NCI-H460 (cell line): ENCODE results near the gene GNAI2. TPM values are rescaled to one million over a fixed set of nuclear protein-coding genes. Genes with fewer than 3 reads are reported as not detected.
A peak's percentile ranks its signal among the peaks of the same experiment; 100 is the strongest.
"Not testable (repeated sequence)": the region's sequence is repeated elsewhere in the genome, so short reads cannot be mapped to it uniquely, and the experiment has no call there.

Source experiments
- DNase-seq: peaks from one replicate; pipeline ENCODE4 v3.0.0-alpha.2; 2016; ENCODE audit warnings: low read depth; ENCODE audit errors: extremely low read depth
- total RNA-seq: library from RNA; depleted of rRNA; stranded (reverse); fragments of >200 nt; shearing (Covaris generic); gene quantifications from 2 replicates; pipeline ENCODE4 v1.2.3, GENCODE V29; 2014

The GNAI2 gene
- total RNA-seq, 1 experiment from 2014 or later: 45.5 TPM

DNA sequence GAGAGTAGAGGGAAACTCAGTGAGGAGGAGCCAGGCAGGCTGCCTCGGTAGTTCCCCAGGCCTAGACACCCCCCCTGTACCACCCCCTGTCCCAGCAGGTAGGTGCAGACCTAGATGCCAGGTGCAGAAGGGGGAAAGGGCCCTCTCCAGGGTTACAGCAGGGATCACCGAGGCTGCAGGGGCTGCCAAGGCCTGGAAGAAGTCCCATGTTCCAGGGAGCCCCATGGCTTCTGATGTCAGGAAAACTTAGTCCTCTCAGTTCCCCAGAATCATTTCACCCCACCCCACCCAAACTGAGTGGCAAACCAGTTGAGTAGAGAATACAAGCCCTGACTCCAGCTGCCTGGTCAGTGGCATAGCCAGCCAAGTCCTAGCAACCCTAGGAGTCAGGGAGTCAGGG lies 25.5 kb downstream of the GNAI2 start:
- no peak for DNase-seq

DNA sequence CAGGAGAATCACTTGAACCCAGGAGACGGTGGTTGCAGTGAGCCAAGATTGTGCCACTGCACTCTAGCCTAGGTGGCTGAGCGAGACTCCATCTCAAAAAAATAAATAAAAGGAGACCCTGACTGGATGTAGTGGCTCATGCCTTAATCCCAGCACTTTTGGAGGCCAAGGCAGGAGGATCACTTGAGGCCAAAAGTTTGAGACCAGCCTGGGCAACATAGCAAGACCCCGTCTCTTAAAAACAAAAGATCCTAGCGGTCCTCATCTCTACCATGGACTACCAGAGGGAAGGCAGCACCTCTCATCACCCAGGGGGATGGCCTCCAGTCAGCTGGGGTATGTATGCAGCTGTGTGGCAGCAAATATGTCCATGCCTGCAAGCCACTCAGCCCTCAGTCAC lies 26.2 kb downstream of the GNAI2 start:
- not testable (repeated sequence) for DNase-seq

DNA sequence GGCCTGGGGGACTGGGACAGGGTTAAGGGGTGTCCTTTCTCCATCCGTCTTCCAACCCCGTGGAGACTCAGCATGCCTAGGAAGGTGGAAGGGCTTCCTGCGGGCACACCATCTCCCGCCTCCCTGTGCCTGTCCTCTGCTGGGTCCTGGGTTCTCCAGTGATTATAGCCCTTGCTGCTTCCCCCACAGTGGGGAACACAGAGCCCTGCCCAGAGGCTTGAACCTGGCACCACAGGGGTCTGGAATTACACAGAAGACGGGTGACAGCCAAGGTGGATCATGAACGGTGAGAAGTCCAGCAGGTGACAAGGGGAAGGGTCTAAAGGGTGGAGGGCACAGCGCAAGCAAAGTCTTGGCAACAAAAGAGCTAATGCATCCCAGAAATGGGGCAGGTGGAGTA lies 26.8 kb downstream of the GNAI2 start:
- DNase-seq: no peak

DNA sequence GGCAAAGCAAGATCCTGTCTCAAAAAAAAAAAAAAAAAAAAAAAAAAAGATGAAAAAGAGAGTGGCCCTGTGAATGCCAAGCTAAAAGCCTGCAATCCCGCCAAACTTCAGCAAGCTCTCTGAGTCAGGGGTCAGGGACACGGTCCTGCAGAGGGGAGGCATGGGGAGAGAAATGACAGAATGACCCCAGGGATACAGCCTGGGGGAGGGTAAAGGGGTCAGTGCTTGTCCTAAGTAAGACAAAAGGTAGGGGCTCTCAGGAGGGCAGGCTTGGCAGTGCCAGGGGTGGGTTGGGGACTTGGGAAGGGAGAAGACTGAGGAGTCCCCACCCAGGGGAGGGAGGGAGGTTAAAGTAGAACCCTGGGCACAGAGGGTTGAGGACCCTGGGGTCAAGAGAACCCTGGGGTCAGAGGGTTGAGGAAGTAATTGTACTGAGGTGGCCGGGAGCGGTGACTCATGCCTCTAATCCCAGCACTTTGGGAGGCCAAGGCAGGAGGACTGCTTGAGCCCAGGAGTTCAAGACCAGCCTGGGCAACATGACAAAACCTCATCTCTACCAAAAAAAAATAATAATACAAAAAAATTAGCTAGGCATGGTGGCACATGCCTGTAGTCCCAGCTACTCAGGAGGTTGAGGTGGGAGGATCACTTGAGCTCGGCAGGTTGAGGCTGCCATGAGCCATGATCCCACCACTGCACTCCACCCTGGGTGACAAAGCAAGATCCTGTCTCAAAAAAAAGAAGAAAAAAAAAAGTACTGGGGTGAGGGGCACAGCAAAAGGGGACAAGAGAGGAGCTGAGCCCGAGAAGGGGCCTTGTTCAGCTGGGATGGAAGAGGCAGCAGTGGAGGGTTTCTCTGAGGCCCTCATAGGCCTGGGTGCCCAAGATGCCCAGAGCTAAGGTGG lies 27.7 kb downstream of the GNAI2 start:
- DNase-seq: no peak

DNA sequence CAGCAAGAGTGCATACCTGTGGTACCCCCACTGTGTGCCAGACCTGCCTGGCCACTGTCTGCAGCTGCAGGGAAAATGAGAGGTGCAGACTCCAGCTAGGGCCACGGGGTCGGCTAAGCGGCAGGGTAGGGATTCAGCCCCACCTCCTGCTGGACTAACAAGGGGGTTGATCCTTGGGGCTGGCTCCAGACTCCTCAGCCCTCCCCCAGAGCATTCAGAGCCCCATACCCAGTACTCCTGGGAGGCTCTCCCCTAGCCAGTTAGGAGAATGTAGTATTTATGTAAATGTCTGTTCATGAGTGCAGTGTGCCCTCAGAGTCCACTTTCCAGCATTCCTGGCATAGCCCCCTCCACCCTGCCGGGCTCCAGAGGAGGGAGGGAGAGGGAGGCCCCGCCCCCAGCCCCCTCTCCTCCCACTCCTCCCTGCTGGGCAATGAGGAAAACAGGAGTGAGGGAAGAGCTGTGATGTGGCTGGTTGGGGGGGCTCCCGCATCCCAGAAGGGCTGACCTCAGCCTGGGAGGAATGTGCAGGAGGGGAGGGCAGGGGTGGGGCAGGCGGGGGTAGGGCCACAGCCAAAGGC lies 28.5 kb downstream of the GNAI2 start:
- DNase-seq: no peak

DNA sequence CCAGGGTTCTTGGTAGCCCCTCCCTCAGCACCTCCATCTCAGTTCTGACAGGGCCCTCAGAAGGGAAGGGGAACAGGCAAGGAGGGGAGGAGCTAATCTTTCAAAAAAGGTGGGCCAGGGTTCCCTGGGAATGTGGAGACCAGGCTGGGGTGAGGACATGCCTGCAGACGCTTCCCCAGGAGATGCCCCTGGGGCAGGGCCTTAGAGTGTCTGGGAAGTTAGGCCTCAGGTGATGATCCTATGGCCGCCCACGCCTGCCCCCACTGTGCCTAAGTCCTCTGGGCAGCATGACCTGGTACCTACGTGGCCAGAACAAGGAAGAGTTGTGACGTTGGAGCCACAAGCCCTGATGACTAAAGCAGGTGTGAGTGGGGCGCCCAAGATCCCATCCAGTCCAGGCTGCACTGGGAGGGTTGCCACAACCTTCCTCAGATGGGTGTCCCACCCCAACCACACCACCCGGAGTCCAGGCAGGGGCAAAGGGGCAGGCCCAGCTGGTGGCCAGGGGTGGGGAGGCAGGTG lies 29.0 kb downstream of the GNAI2 start:
- no peak for DNase-seq

DNA sequence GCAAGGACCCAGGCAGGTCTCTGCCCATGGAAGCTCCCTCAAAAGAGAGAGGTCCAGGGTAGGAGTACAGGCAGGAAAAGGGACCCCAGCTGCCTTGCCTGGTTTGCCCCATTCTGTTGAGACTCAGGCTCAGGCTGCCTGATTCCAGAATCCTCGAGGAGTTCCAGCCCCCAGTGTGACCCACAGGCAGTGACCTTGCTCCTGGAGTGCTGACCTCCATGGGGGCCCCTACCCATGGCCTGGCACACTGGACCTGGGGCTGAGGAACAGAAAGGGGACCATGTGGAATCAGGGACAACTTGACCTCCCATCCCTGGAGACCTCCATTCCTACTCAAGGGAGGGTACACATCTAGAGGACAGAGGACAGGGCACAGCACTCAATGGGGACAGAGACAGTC lies 29.6 kb downstream of the GNAI2 start:
- no peak for DNase-seq

DNA sequence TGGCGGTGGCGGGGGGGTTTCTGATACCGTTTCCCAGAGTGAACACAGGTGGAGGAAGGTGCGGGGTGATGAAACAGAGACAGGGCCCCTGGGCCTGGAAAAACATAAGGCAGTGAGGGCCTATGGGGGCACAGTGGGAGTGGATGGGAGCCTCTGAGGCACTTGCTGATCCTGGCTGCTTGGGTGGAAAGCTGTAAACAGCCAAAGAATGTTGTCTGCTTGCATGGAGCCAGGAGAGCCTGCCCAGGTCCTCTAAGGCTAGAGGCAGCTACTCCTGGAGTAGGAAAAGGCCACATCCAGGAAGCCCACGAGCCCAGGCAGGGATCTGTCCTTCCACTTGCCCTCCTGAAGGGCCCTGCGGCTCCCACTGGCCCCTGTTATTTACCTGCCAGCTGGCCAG lies 30.0 kb downstream of the GNAI2 start:
- no peak for DNase-seq

DNA sequence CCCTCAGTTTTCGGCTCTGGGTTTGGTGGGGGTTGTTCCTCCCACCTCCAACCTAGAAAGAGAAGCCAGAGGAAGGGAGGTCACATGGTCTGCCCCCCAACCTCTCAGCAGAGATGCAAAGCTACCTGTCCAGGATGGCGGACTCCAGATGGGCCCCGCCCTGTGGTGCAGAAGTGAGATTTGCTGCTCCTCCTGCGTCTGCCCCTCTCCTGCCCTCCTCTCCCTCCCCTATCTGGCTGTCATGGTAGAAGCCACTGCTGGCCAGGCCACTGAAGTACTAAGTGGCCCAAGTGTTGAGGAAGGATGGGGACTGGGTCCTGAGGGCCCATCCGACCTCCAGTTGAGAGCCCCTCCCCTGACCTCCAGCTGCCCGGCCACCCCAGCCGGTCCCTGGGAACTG lies 30.8 kb downstream of the GNAI2 start:
- DNase-seq: no peak

DNA sequence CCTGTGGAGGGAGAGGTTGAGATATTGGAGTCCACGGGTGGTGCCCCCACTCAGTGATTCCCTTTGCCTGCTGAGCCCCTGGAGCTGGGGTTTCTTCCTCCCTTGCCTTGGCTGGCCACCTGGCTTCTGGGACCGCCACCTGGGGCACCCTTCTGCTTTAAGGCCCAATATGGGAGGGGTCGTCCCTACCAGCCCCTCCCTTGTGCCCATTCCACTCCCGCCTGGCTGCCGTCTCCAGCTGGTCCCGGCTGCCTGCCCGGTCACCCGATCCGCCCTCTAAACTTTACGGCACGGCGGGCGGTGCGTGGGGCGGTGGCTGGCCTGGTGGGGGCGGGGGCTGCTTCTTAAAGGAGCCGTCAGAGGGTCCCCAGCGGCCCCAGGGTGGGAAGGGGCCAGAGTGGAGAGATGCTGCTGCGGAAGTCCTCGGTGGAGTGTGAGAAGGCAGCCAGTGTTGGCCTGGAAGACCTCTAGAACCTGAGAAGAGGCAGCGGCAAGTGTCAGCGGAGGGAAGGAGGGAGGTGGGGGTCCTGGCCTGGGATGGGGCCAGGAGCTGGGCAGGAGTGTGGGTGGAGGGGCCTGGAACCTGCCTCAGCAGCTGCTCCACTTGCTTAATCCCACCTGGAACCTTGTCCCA lies 31.4 kb downstream of the GNAI2 start:
- DNase-seq: no peak

DNA sequence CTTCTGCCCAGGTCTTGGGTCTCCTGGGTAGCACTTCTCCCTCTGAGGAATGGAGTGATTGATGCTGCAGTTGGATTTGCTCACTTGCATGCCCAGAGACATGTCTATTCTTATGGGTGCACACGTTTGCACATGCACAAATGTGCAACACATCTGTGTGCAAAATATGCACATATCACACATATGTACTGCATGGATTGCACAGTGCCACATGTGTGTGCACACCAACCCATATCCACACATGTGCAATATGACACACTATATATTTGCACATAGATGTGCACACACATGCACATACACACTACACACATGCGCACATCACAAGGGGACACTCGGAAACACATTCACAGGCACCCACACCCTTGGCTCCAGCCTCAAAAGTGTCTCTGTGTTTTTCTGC lies 32.3 kb downstream of the GNAI2 start:
- no peak for DNase-seq

DNA sequence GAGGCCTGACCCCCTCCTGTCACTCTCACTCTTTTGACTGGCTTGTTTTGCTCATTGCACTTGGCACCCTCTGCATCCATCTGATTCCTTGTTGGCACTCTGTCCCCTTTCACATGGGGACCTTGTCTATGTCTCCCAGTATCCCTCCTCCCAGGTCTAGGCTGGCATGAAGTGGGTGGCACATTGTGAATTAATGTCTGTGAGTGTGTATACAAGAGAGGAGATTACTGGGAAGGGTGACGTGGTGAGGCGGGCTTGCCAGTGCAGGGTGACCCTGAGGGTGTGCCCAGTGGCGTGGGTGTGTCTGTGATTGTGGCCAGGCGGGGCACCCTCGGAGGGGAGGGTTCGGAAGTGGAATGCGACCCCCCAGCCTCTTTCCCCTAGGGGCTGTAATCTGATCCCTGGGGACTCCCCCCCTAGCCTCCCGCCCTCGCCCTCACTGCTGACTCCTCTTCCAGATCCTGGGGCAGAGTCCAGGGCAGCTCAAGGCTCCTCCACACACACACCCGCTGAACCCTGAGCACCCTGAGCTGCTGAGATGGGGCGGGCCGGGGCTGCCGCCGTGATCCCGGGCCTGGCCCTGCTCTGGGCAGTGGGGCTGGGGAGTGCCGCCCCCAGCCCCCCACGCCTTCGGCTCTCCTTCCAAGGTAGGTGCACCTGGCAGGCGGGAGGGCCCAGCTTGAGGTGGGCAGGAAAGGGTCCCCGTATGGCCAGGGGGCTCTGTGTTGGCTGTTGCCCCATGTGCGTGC lies 32.9 kb downstream of the GNAI2 start, which contains the start of gene SEMA3B:
TSS of gene SEMA3B (plus strand) at position 445 of the 749 bp plus-strand sequence. CDS start at position 539, 94 bp downstream.
- peak; percentile 41 for DNase-seq

DNA sequence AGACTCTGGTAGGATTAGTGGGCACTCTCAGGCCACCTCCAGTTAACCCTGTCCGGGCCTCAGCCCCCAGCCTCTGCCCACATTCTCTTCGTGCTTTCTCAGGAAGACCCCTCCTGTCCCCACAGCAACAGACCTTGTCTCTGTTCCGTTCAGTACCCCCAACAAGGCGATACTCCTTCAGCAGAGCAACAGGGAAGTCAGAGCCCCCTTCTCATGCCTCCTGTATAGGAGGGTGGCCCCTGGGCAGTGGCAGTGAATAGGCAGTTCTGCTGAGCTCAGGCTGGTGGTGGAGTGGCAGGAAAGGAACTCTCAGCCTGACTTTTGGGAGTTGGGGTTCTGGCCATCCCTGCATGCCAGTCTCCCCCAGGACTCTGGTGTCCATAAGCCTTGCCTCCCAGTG lies 33.5 kb downstream of the GNAI2 start:
- no peak for DNase-seq

DNA sequence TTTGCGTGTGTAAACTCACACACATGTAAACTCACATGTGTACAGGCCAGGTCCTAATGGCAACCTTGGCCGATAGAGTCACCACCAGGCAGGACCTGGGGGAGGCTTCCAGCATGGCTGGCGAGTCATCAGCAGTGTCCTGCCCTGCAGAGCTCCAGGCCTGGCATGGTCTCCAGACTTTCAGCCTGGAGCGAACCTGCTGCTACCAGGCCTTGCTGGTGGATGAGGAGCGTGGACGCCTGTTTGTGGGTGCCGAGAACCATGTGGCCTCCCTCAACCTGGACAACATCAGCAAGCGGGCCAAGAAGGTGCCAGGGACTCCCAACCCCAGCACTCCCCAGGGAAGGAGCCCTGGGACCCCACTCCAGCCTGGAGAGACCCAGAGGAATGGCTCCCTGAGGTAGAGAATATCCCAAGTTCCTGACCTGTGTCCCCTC lies 34.0 kb downstream of the GNAI2 start:
- no peak for DNase-seq

DNA sequence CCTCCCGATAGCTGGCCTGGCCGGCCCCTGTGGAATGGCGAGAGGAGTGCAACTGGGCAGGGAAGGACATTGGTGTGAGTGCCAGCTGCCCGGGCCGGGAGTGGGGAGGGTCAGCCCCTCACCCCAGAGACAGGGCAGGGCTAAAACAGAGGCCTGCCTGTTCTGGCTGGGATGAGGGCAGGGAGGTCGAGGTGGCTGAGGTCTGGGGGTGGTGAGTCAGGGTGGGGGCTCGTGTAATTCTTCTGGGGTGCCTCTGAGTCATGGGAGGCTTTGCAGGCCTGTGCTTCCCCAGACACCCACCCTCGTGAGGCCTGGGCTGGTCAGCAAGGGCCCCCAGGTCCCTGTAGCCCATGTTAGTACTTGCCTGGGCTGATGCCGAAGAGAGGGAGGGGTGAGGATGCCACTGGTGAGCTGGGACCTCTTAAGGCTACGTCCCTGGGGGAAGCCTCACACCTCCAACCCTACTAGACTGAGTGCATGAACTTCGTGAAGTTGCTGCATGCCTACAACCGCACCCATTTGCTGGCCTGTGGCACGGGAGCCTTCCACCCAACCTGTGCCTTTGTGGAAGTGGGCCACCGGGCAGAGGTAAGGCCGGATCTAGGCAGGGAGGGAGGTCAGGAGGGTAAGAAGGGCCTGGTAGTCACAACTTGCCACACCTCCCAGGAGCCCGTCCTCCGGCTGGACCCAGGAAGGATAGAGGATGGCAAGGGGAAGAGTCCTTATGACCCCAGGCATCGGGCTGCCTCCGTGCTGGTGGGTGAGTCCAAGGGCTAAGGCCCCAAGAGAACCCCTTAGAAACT lies 34.6 kb downstream of the GNAI2 start:
- DNase-seq: no peak

DNA sequence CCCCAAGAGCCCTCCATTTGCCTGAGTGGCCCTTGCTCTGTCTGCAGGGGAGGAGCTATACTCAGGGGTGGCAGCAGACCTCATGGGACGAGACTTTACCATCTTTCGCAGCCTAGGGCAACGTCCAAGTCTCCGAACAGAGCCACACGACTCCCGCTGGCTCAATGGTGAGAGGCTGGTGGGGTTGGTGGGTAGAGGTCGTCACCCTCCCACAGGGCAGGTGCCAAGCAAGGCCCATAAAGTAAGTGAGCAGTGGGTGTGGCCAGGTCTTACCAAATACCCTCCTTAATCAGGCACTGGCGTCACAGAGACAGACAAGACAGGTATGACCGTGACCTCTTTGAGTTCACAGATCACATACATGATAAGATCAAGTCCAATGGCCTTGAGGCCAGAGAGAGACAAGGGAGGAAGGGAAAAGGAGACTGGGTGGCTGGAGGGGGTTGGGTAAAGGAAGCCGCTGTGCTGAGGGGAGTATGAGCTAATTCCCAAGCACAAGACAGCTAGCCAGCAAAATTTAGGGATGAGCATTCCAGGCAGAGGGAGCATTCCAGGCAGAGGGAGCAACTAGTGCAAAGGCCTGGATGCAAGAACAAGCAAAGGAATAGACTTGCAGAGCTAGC lies 35.4 kb downstream of the GNAI2 start:
- DNase-seq: no peak

DNA sequence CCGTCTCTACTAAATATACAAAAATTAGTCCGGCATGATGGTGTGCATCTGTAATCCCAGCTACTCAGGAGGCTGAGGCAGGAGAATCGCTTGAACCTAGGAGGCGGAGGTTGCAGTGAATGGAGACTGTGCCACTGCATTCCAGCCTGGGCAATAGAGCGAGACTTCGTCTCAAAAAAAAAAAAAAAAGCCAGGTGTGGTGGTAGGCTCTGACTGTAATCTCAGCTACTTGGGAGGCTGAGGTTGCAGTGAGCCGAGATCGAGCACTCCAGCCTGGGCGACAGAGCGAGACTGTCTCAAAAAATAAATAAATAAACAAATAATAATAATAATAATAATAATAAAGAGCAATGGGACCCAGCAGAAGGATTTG lies 36.5 kb downstream of the GNAI2 start:
- DNase-seq: not testable (repeated sequence)

DNA sequence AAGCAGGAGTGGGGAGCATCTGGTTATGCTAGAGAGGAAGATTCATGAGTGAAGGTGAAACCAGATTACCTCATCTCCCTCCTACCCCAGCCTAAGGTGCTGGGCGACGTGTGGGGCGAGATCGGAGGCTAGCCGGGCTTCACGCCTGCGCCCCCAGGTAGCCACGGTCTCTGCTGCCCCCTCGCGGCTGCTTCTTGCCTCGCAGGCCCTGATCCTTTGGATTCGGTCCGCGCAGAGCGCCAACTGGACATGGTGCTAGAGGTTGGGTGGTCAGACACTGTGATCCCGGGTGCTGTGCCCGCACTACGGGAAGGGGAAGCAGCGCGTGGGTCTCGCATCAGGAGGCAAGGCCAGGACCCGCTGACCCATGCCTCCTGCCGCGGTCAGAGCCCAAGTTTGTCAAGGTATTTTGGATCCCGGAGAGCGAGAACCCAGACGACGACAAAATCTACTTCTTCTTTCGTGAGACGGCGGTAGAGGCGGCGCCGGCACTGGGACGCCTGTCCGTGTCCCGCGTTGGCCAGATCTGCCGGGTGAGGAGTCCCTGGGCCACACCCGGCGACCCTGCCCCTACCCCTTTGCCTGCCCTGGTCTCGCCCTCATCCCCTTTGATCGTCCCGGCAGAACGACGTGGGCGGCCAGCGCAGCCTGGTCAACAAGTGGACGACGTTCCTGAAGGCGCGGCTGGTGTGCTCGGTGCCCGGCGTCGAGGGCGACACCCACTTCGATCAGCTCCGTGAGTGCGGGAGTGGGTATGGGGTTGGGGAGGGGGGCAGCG lies 37.1 kb downstream of the GNAI2 start:
- peak; percentile 67 for DNase-seq

DNA sequence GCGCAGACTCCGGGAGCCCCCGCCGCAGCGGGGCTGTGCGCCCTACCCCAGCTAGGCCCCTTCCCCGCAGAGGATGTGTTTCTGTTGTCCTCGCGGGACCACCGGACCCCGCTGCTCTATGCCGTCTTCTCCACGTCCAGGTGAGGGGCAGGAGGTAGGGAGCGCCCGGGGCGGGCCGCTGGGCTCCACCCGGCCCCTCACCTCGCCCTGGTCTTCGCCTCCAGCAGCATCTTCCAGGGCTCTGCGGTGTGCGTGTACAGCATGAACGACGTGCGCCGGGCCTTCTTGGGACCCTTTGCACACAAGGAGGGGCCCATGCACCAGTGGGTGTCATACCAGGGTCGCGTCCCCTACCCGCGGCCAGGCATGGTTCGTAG lies 37.7 kb downstream of the GNAI2 start:
- no peak for DNase-seq
